ENCODE results near the gene MAD1L1. TPM values are rescaled to one million over a fixed set of nuclear protein-coding genes. Genes with fewer than 3 reads are reported as not detected.

Gene MAD1L1
- total and polyA plus RNA-seq, 4 donors, result 43.0 to 54.9 (median 49.9) TPM

GRCh38 chr7:2048531-2048930, 184.2 kb downstream of the MAD1L1 start:
- ATAC-seq (ENCODE audit: insufficient read depth, low FRiP score) (no peak), DNase-seq (no peak)
- no peak overlapping the region for H3K9ac ChIP-seq (ENCODE audit: insufficient read depth in 1 of 2, low read length in 2 of 2)
- H3K27me3 ChIP-seq (ENCODE audit: control insufficient read depth in 3 of 3, insufficient read depth in 3 of 3, low read length in 2 of 3), result no peaks in the 10 kb centered on the region
- H3K36me3 ChIP-seq (ENCODE audit: control insufficient read depth in 4 of 4, insufficient read depth in 4 of 4, low read length in 4 of 4), result peaks cover 0 to 4% (median 0%) of the 10 kb centered on the region in 4 donors
- no peak for TF ChIP-seq CTCF (IDR thresholded peaks at IDR 0.05; ENCODE audit: control extremely low read depth, extremely low read depth)
- peaks cover 0 to 2% (median 0%) of the 10 kb centered on the region in 4 donors for H3K9me3 ChIP-seq (ENCODE audit: control insufficient read depth in 4 of 4, insufficient read depth in 3 of 4, low read length in 3 of 4)
- no peak overlapping the region for H3K4me3 ChIP-seq
- 92 to 94% methylated on average over 11 of the region's 11 CpGs for WGBS, 2 donors
- no peak overlapping the region for H3K27ac ChIP-seq (ENCODE audit: low read depth in 1 of 2, low read length in 1 of 2)
- peaks cover 0 to 18% (median 3%) of the 10 kb centered on the region in 5 donors for H3K4me1 ChIP-seq (ENCODE audit: control insufficient read depth in 5 of 5, insufficient read depth in 5 of 5, low read length in 5 of 5)

DNA sequence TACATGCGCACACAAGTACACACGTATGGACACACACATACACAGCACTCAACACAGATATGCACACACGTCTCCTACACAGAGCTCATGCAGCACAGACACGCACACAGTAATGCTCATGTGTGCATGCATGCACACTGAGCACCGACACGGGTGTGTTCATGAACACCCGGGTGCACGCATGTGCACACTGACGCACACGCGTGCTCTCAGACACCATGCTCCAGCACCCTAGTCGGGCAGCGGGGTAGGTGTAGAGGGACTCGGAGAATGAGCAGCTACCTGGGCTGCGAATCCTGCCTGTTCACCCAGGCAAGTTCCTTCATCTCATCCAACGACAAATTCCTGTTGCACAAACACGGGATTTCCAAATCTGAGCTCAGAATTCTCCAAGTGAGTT, 184.7 kb downstream of the MAD1L1 start:
- Histone ChIP-seq H3K27ac (ENCODE audit: low read depth in 1 of 2, low read length in 1 of 2) (no peak overlapping the region), H3K27me3 (ENCODE audit: control insufficient read depth in 3 of 3, insufficient read depth in 3 of 3, low read length in 2 of 3) (no peaks in the 10 kb centered on the region), H3K9me3 (ENCODE audit: control insufficient read depth in 4 of 4, insufficient read depth in 3 of 4, low read length in 3 of 4) (peaks cover 0 to 2% (median 0%) of the 10 kb centered on the region in 4 donors), H3K9ac (ENCODE audit: insufficient read depth in 1 of 2, low read length in 2 of 2) (no peak overlapping the region), H3K4me1 (ENCODE audit: control insufficient read depth in 5 of 5, insufficient read depth in 5 of 5, low read length in 5 of 5) (peaks cover 0 to 18% (median 3%) of the 10 kb centered on the region in 5 donors), H3K36me3 (ENCODE audit: control insufficient read depth in 4 of 4, insufficient read depth in 4 of 4, low read length in 4 of 4) (peaks cover 0 to 5% (median 0%) of the 10 kb centered on the region in 4 donors), H3K4me3 (no peak overlapping the region)
- WGBS, 2 donors, result 92 to 95% methylated on average over 17 of the region's 17 CpGs
- no peak for ATAC-seq (ENCODE audit: insufficient read depth, low FRiP score)
- no peak for DNase-seq
- no peak for TF ChIP-seq CTCF (IDR thresholded peaks at IDR 0.05; ENCODE audit: control extremely low read depth, extremely low read depth)

- Histone ChIP-seq H3K36me3 (ENCODE audit: control insufficient read depth in 4 of 4, insufficient read depth in 4 of 4, low read length in 4 of 4) (peaks cover 0 to 6% (median 0%) of the 10 kb centered on the region in 4 donors), H3K9me3 (ENCODE audit: control insufficient read depth in 4 of 4, insufficient read depth in 3 of 4, low read length in 3 of 4) (peaks cover 0 to 2% (median under 1%) of the 10 kb centered on the region in 4 donors), H3K27me3 (ENCODE audit: control insufficient read depth in 3 of 3, insufficient read depth in 3 of 3, low read length in 2 of 3) (no peaks in the 10 kb centered on the region), H3K9ac (ENCODE audit: insufficient read depth in 1 of 2, low read length in 2 of 2) (no peak overlapping the region), H3K27ac (ENCODE audit: low read depth in 1 of 2, low read length in 1 of 2) (no peak overlapping the region), H3K4me1 (ENCODE audit: control insufficient read depth in 5 of 5, insufficient read depth in 5 of 5, low read length in 5 of 5) (peaks cover 0 to 18% (median 3%) of the 10 kb centered on the region in 5 donors), H3K4me3 (no peak overlapping the region)
- TF ChIP-seq CTCF (IDR thresholded peaks at IDR 0.05; ENCODE audit: control extremely low read depth, extremely low read depth), result no peak
- DNase-seq, result peak in 2 of 3 donors; percentile 38 to 68
- ATAC-seq (ENCODE audit: insufficient read depth, low FRiP score), result no peak
- WGBS, 2 donors, result 90 to 95% methylated on average over 30 of the region's 30 CpGs
Observed at GRCh38 chr7:2046581-2047565, 185.9 kb downstream of the MAD1L1 start.
